GM18517 (cell line): ENCODE data around the gene FBLN1.
"Not testable (repeated sequence)": the region's sequence is repeated elsewhere in the genome, so short reads cannot be mapped to it uniquely, and the experiment has no call there.

Experiments
- ATAC-seq: cut with Tn5 transposase; IDR thresholded peaks from one replicate; pipeline ENCODE4 v1.9.1; 2021; ENCODE audit warnings: mild to moderate bottlenecking, moderate library complexity; ENCODE audit not compliant: unreplicated experiment

FBLN1 gene

DNA sequence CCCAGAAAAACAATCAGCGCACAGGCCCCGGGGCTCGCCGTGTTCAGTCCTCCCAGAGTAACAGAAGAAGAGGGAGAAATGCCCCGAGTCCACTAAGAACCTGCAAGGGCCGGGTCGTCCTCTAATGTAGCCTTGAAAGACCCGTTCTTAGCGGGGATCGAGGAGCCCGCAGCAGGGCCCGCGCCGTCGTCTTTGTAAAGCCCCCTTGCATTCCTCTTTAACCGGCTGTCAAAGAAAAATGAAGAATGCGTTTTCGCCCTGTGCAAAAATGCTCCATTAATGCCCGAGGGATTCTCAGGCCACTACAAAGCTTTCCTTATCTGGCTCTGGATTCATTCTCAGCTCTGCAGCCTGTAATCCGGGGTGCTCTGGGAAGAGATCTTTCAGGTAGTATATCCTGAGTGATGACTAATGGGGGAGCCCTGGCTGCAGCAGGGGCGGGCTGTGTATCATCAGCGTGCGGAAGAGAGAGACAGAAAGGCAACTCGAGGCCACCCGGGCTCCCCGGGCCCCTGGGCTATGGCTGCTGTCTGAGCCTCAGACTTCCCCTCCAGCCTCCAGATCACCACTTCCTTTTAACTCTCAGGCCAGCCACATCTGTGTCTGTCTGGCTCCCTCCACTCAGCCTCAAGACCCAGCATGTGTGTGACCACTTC, 78.2 kb downstream of the FBLN1 start:
- no peak for ATAC-seq

DNA sequence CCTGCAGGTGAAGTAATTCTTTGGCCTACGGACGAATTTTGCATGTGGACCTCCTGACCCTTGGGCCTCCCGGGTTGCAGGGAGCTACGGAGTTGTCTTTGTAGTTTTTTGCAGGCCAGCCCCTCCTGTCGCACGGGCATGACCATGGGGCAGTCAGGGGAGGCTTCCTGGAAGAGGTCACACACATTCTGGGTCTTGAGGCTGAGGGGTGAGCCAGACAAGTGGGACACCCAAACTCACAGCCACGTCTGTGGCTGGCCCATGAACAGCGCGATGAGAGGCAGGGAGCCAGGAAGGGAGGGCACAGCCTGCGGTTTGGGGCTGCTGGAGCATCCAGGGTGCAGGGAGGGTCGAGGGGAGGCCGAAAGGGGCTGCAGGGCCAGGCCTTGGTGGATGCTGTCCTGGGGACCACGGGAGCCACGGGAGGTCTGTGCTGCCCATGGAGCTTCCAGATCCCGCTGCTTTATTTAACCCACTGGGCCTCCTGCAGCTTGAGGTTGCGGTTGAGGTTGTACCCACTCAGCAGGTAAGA, 78.9 kb downstream of the FBLN1 start:
- ATAC-seq = no peak

DNA sequence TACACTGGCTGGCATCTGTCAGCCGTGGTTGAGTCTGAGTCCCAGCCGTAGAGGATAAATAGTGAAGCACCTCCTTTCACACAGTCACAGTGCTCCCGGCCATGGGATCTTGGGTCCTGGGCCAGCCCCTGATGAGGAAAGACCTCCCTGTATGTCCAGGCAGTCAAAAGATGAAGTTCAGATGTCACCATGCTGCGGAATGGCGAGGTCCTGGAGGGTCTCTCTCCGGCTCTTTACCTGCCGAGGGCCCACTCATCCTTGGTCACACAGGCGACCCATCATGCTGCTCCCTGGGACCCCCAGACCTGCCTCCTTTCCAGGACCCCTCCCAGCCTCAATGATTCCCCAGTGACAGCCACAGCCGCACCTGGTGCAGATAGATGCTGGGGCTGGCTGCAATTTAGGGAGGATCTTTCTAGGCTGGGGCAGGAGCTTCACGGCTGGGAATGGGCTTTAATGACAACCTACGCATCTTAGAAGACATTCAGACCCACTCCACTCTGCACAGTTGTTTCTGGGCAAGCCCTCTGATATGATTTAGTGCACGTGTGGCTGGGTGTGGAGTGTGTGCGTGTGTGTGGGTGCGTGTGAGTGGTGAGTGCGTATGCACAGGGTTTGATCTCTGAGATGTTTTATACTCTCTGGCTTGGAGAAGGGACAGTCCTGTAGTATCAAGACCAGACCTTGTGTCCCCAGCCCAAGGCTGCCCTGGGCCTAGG, 79.7 kb downstream of the FBLN1 start:
- no peak for ATAC-seq

GRCh38 chr22:45582955-45583320, 80.3 kb downstream of the FBLN1 start:
- no peak for ATAC-seq

- ATAC-seq = no peak
These were observed 80.8 kb downstream of the FBLN1 start for GRCh38 chr22:45583504-45583903.

DNA sequence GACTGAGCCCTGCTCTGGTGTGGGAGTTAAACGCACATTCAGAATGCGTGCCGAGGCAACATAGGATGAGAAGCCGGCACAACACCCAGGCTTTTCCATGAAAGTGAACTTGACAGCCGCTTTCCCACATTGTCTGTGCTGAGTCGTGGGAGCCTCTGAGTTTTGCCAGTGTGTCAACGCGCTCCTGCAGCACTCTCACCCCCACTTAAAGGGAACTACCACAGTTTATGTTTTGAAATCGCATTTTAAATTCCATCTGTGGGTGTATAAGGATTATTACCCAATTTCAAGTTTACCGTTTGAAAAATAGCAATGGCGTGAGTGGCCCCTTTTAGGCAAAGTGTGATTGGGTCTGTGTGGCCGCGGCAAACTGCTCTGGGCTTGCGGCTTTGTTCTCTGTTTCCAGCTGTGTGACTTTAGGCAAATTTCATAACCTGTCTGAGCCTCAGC, 81.5 kb downstream of the FBLN1 start:
- ATAC-seq = no peak

GRCh38 chr22:45584621-45585436, 82.1 kb downstream of the FBLN1 start:
- ATAC-seq = no peak

GRCh38 chr22:45585437-45585755, 82.7 kb downstream of the FBLN1 start:
- no peak for ATAC-seq

DNA sequence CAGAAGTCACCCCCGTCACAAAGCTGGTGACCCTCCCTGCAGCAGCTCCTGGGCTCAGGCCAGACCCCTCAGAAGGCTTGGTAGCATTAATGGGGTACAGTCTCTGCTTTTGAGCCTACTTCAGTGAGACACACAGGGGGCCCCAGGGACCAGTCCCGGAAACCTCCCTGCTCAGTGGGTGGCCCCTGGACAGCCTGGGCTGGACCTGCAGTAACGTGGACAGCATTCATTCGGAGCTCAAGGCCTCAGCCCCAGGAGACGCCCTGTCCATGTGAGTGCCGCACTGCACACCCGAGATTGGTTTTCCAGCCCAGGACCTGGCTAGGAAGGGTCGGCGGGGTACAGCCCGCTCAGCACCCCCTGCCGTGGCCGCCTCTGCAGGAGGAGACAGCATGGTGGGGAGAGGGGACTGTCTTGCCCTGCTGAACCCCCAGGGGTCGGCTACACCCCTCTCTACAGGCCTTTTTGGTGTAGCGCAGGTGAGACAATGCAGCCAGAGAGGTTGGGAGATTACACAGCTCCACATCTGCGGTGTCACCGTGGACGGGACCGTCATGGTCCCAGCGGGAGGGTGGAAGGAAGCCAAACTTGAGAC, 83.4 kb downstream of the FBLN1 start:
- ATAC-seq = no peak

DNA sequence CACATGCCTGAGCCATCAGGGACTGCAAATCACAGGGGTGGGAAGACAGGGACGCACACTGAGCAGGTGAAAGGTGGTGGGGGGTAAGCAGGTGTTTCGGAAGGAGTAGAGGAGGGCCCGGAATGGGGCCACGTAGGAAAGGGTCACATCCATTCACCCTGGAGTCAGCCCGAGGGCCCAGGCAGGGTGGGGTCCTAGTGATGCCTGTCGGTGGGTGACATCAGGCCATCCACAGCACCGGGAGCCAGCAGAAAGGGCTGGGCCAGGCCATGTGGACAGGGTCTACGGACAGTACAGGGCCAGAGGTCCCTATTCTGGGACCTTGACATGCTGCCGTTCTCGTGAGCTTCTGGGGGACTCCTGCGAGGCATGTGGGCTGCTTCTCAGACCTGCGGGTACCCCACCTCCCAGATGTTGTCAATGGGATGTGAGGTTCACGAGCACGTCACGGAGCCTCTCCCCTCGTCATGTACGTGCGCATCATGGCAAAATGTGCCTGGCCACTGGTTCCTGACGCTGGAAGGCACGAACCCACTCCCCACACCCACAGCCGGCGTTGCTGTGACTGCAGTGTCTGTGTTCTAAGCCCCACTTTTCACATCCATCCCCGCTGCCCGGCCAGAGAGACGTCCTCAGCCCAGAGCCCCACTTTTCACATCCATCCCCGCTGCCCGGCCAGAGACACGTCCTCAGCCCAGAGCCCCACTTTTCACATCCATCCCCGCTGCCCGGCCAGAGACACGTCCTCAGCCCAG, 84.1 kb downstream of the FBLN1 start:
- ATAC-seq = no peak

GRCh38 chr22:45587638-45588505, 85.2 kb downstream of the FBLN1 start:
- ATAC-seq = no peak

DNA sequence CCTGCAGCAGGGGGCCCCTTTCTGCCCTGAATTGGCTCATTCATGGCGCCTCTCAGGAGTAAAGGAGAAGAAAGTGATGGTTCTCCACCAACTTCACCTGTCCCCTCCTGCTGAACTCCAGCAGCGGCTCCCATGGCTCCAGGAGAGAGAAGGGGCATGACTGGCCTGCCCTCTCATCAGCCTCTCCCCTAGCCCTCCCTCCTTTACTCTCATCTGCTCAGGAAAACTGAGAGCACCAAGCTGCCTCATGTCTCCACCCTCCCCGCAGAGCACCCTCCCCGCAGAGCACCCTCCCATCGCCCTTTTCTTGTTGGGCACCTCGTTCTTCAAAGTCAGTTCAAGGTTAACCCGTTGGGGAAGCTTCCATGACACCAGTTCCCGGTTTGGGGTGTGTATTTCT, 86.9 kb downstream of the FBLN1 start:
- no peak for ATAC-seq

GRCh38 chr22:45590262-45590661, 87.6 kb downstream of the FBLN1 start:
- no peak for ATAC-seq

- ATAC-seq = not testable (repeated sequence)
These were observed 89.0 kb downstream of the FBLN1 start for GRCh38 chr22:45591633-45592213.

- no peak for ATAC-seq
These were observed 91.6 kb downstream of the FBLN1 start for GRCh38 chr22:45594123-45594941.

- ATAC-seq = no peak
These were observed 94.9 kb downstream of the FBLN1 start for GRCh38 chr22:45597460-45598192.

DNA sequence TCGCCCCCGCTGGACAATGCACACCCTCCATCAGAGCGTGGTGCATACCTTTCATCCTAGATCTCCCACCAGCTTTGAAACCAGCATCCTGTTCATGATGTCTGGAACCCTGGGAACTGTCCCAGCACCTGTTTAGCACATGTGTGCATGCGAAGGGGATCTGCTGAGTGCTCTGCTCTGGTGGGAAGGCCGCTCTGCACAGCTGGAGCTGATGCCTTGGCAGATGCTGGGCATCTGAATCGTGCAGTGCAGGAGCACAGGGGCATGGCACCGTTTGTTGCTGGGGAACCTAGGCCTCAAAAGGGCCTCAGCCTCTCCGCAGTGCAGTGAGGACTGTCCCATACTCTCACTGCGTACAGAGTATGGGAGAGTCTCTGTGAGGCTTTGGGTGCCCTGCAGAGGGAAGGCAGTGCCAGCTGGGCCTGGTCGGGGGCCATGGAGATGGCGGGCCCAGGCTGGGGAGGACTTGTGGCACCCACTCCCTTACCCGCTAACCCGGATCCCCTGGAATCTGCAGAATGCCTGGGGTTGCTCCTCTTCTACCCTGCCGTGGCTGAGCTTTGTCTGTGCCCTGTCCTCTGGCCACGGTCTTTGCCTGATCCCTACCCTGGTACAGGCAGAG, 96.0 kb downstream of the FBLN1 start:
- no peak for ATAC-seq
